Hepatocyte (in vitro differentiated cells): ENCODE results near the gene DLGAP4. TPM values are rescaled to one million over a fixed set of nuclear protein-coding genes. Genes with fewer than 3 reads are reported as not detected.

Experiments
- DNase-seq: peaks from one replicate; pipeline ENCODE4 v3.0.0-alpha.2; 2016; ENCODE audit warnings: low spot score
- H2AFZ ChIP-seq: fragments of 200-600 bp; sonication (generic); 2 replicates; pipeline ENCODE4 v1.6.0; 2016; ENCODE audit warnings: antibody characterized with exemption, mild to moderate bottlenecking
- H3K27ac ChIP-seq: fragments of 200-600 bp; sonication (generic); 2 replicates; pipeline ENCODE4 v1.5.1; 2016; ENCODE audit warnings: mild to moderate bottlenecking
- H3K27me3 ChIP-seq: fragments of 200-600 bp; sonication (generic); 2 replicates; pipeline ENCODE4 v1.6.1; 2016
- H3K36me3 ChIP-seq: fragments of 200-600 bp; sonication (generic); replicated peaks from 2 replicates; pipeline ENCODE4 v1.5.1; 2016; ENCODE audit warnings: low read depth; ENCODE audit not compliant: insufficient read depth
- H3K4me1 ChIP-seq: fragments of 200-600 bp; sonication (generic); 2 replicates; pipeline ENCODE4 v1.5.1; 2016; ENCODE audit warnings: mild to moderate bottlenecking, moderate library complexity; ENCODE audit not compliant: insufficient read depth
- H3K4me2 ChIP-seq: fragments of 200-600 bp; sonication (generic); 2 replicates; pipeline ENCODE4 v1.6.0; 2016
- H3K4me3 ChIP-seq: fragments of 200-600 bp; sonication (generic); 2 replicates; pipeline ENCODE4 v1.5.1; 2016; ENCODE audit warnings: mild to moderate bottlenecking
- H3K79me2 ChIP-seq: fragments of 200-600 bp; sonication (generic); 2 replicates; pipeline ENCODE4 v1.6.0; 2017; ENCODE audit warnings: mild to moderate bottlenecking
- H3K9me2 ChIP-seq: fragments of 200-600 bp; sonication (generic); replicated peaks from 2 replicates; pipeline ENCODE4 v1.6.0; 2017; ENCODE audit warnings: mild to moderate bottlenecking; ENCODE audit not compliant: insufficient read depth
- H3K9me3 ChIP-seq: fragments of 200-600 bp; sonication (generic); 2 replicates; pipeline ENCODE4 v1.5.1; 2016; ENCODE audit warnings: low read depth, mild to moderate bottlenecking
- H4K20me1 ChIP-seq: fragments of 200-600 bp; sonication (generic); 2 replicates; pipeline ENCODE4 v1.6.0; 2016; ENCODE audit warnings: mild to moderate bottlenecking; ENCODE audit not compliant: insufficient read depth, poor library complexity, severe bottlenecking
- EZH2 ChIP-seq: fragments of 200-600 bp; sonication (generic); IDR thresholded peaks from 2 replicates; pipeline ENCODE4 v1.6.1; 2016; ENCODE audit warnings: antibody characterized with exemption, mild to moderate bottlenecking, borderline replicate concordance
- EZH2phosphoT487 ChIP-seq: fragments of 200-600 bp; sonication (generic); IDR thresholded peaks from one replicate; pipeline ENCODE4 v1.6.1; 2018; ENCODE audit warnings: antibody characterized with exemption, mild to moderate bottlenecking, low read depth, moderate library complexity; ENCODE audit not compliant: unreplicated experiment, severe bottlenecking
- WGBS: methylation state at CpG from one replicate; pipeline ENCODE4 v1.1.6; 2016; ENCODE audit warnings: low lambda C conversion rate; ENCODE audit errors: missing lambda C conversion rate; 5-methylcytosine and 5-hydroxymethylcytosine counted together
- polyA plus RNA-seq: library from polyadenylated mRNA; unstranded; fragments of >200 nt; fragmentation: Nextera tagmentation; extraction: Ambion mirVana; gene quantifications from 2 replicates; pipeline ENCODE4 v1.2.1, GENCODE V29; 2016
- total RNA-seq: library from RNA; depleted of rRNA; stranded (reverse); fragments of >200 nt; gene quantifications from 2 replicates; pipeline ENCODE4 v1.2.3, GENCODE V29; 2014
- TF ChIP-seq, protein P1 (sequence below): fragments of 200-600 bp; sonication (generic); IDR thresholded peaks from 2 replicates; pipeline ENCODE4 v1.5.1; 2016; ENCODE audit warnings: antibody characterized with exemption, mild to moderate bottlenecking; ENCODE audit not compliant: poor library complexity

Gene DLGAP4
- total and polyA plus RNA-seq, 2 experiments from 2014 or later, result 16.5 to 39.4 TPM

DNA sequence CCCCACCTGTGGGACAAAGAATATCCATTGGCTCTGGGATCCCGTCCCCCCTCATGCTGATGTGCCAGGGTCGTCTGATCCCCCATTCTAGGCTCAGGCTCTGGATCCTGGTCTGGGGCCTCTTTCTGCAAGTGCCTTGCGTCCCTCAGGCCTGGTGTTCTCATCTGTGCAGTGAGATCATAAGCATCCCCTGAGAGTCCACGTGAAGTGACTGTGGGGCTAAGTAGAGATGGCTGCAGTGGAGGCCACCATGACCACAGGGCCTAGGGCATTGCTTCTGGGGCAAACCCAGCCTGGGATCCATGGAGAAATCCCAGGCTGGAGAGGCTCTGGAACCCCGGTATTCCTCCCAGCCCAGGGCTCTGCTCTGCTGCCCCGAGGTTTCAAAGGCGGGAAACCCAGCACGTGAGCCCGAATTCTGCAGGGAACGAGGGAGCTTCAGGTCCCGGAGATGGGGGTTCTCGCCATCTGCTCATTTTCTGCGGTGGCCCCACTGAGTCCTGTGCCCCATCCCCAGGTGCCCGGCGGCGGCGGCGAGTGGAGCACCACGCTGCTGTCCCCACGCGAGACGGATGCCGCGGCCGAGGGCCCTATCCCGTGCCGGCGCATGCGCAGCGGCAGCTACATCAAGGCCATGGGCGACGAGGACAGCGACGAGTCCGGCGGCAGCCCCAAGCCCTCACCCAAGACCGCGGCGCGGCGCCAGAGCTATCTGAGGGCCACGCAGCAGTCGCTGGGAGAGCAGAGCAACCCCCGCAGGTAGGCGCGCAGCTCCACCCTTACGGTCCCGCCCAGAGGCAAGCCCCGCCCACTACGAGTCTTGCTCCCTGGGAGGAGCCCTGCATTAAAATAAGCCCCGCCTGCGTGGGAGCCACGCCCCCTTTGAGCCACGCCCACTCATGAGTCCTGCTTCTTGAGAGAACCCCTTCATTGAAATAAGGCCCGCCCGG lies 129.7 kb downstream of the DLGAP4 start:
- Histone ChIP-seq H3K4me2 (peak overlapping the region; percentile 74), H4K20me1 (no peaks in the 10 kb centered on the region), H2AFZ (no peak overlapping the region), H3K4me1 (no peaks in the 10 kb centered on the region), H3K9me2 (no peaks in the 10 kb centered on the region), H3K27ac (no peak overlapping the region), H3K4me3 (no peak overlapping the region), H3K36me3 (no peaks in the 10 kb centered on the region), H3K27me3 (peaks cover 4% of the 10 kb centered on the region), H3K9me3 (no peaks in the 10 kb centered on the region), H3K79me2 (no peaks in the 10 kb centered on the region)
- no peak for TF ChIP-seq EZH2
- TF ChIP-seq EZH2phosphoT487, result no peak
- TF ChIP-seq, protein P1, sequence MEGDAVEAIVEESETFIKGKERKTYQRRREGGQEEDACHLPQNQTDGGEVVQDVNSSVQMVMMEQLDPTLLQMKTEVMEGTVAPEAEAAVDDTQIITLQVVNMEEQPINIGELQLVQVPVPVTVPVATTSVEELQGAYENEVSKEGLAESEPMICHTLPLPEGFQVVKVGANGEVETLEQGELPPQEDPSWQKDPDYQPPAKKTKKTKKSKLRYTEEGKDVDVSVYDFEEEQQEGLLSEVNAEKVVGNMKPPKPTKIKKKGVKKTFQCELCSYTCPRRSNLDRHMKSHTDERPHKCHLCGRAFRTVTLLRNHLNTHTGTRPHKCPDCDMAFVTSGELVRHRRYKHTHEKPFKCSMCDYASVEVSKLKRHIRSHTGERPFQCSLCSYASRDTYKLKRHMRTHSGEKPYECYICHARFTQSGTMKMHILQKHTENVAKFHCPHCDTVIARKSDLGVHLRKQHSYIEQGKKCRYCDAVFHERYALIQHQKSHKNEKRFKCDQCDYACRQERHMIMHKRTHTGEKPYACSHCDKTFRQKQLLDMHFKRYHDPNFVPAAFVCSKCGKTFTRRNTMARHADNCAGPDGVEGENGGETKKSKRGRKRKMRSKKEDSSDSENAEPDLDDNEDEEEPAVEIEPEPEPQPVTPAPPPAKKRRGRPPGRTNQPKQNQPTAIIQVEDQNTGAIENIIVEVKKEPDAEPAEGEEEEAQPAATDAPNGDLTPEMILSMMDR, result no peak
- DNase-seq, result peak; percentile 76
- WGBS, result 47% methylated on average over 44 of the region's 56 CpGs

DNA sequence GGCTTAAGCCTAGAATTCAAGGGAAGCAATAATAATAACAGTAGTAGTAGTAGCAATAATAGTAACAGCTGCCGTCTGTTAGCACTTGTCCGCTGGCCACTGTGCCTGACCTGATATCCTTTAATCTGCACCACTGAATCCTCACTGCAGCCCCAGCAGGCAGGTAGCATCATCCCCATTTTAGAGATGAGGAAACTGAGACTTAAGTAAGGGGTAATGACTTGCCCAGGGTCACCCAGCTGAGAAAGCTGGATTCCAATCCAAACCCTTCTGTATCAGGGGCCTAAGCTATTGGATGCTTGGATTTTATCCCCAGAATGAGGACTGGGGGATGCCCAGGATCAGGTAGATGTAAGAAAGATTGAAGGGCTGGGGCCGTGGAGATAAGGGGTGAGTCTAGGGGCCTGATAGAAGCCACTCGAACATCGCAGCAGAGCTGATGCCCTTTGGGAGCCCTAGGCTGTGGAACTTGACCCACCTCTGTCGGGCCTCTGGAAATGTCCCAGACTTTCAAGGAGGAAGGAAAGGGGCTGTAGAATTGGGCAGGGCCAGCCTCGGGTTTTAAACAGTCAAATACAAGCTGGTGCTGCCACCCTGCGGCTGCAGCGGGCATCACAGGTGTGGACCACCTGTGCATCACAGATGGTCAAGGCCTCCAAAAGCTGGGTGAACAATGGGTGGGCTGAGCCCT lies 133.0 kb downstream of the DLGAP4 start:
- no peaks in the 10 kb centered on the region for H3K4me1 ChIP-seq
- TF ChIP-seq EZH2, result no peak
- TF ChIP-seq, protein P1, result peak; percentile 83
- no peak for TF ChIP-seq EZH2phosphoT487
- no peak overlapping the region for H3K4me2 ChIP-seq
- no peak overlapping the region for H3K4me3 ChIP-seq
- H3K27me3 ChIP-seq, result peaks cover 4% of the 10 kb centered on the region
- no peaks in the 10 kb centered on the region for H3K9me2 ChIP-seq
- H3K79me2 ChIP-seq, result no peaks in the 10 kb centered on the region
- no peaks in the 10 kb centered on the region for H4K20me1 ChIP-seq
- 33% methylated on average over 9 of the region's 9 CpGs for WGBS
- no peaks in the 10 kb centered on the region for H3K36me3 ChIP-seq
- peak; percentile 74 for DNase-seq
- H3K9me3 ChIP-seq, result no peaks in the 10 kb centered on the region
- H3K27ac ChIP-seq, result no peak overlapping the region
- H2AFZ ChIP-seq, result no peak overlapping the region

DNA sequence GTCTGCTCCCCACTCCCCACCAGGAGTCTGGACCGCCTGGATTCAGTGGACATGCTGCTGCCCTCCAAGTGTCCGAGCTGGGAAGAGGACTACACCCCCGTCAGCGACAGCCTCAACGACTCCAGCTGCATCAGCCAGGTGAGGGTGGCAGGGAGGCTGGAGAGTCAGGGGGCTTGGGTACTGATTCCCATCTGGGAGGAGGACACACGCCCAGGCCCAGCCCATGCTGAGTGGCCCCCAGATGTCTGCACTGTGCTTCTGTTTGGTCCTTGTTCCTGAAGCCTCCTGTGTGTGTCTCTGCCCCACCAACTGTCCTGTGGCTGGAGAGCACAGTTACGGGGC lies 133.6 kb downstream of the DLGAP4 start:
- Histone ChIP-seq H3K9me3 (no peaks in the 10 kb centered on the region), H3K79me2 (no peaks in the 10 kb centered on the region), H3K9me2 (no peaks in the 10 kb centered on the region), H2AFZ (no peak overlapping the region), H3K27ac (no peak overlapping the region), H3K4me1 (no peaks in the 10 kb centered on the region), H3K4me3 (no peak overlapping the region), H3K27me3 (peaks cover 4% of the 10 kb centered on the region), H3K4me2 (no peak overlapping the region), H4K20me1 (no peaks in the 10 kb centered on the region), H3K36me3 (no peaks in the 10 kb centered on the region)
- 27% methylated on average over 7 of the region's 7 CpGs for WGBS
- DNase-seq, result no peak
- no peak for TF ChIP-seq EZH2phosphoT487
- TF ChIP-seq, protein P1, result no peak
- no peak for TF ChIP-seq EZH2
